HG02943 (cell line): ENCODE measurements around the gene ECE2.
A peak's percentile ranks its signal among the peaks of the same experiment; 100 is the strongest.

Source experiments
- ATAC-seq: cut with Tn5 transposase; IDR thresholded peaks from one replicate; pipeline ENCODE4 v1.9.1; 2021; ENCODE audit warnings: mild to moderate bottlenecking, low read depth, moderate library complexity; ENCODE audit not compliant: unreplicated experiment

ECE2 gene

GRCh38 chr3:184306341-184306972 is 30.6 kb downstream of the ECE2 start:
- no peak for ATAC-seq

GRCh38 chr3:184307915-184308314 is 32.1 kb downstream of the ECE2 start:
- ATAC-seq = no peak

GRCh38 chr3:184308744-184309143 is 32.9 kb downstream of the ECE2 start:
- no peak for ATAC-seq

- ATAC-seq = no peak
Observed at GRCh38 chr3:184311633-184312032, 35.8 kb downstream of the ECE2 start.

GRCh38 chr3:184314363-184314699 is 38.5 kb downstream of the ECE2 start, which contains the start of gene EIF4G1:
TSS of gene EIF4G1 (plus strand) at chr3:184314606. CDS start at chr3:184315797, 1,191 bp downstream.
- ATAC-seq = peak; percentile 78

GRCh38 chr3:184314700-184315542 is 39.1 kb downstream of the ECE2 start:
- ATAC-seq = peak; percentile 44

- ATAC-seq = peak; percentile 2
Observed at GRCh38 chr3:184315543-184315867, 39.7 kb downstream of the ECE2 start.

- no peak for ATAC-seq
Observed at GRCh38 chr3:184315871-184316661, 40.2 kb downstream of the ECE2 start.

GRCh38 chr3:184316792-184317191 is 41.0 kb downstream of the ECE2 start:
- ATAC-seq = no peak

GRCh38 chr3:184317201-184317600 is 41.4 kb downstream of the ECE2 start:
- ATAC-seq = no peak

GRCh38 chr3:184320104-184320445 is 44.3 kb downstream of the ECE2 start:
- no peak for ATAC-seq

- ATAC-seq = no peak
Observed at GRCh38 chr3:184321666-184322065, 45.8 kb downstream of the ECE2 start.

GRCh38 chr3:184322731-184323487 is 47.1 kb downstream of the ECE2 start:
- ATAC-seq = no peak

- ATAC-seq = no peak
Observed at GRCh38 chr3:184323696-184324095, 47.9 kb downstream of the ECE2 start.

- no peak for ATAC-seq
Observed at GRCh38 chr3:184325269-184325668, 49.4 kb downstream of the ECE2 start.

GRCh38 chr3:184325715-184326369 is 50.0 kb downstream of the ECE2 start:
- ATAC-seq = no peak

GRCh38 chr3:184327171-184327570 is 51.3 kb downstream of the ECE2 start:
- ATAC-seq = no peak

- no peak for ATAC-seq
Observed at GRCh38 chr3:184328516-184328915, 52.7 kb downstream of the ECE2 start.

- no peak for ATAC-seq
Observed at GRCh38 chr3:184332370-184333090, 56.7 kb downstream of the ECE2 start.

- ATAC-seq = no peak
Observed at GRCh38 chr3:184333190-184333589, 57.4 kb downstream of the ECE2 start.
